ENCODE data around the gene RPS4Y1.
"Not testable (repeated sequence)": the region's sequence is repeated elsewhere in the genome, so short reads cannot be mapped to it uniquely, and the experiment has no call there.

RPS4Y1 gene

GRCh38 chrY:2841471-2841893 is at the start of gene RPS4Y1:
TSS of gene RPS4Y1 (plus strand) at chrY:2841602. CDS start at chrY:2841625, 23 bp downstream.
- no peak for DNase-seq

DNA sequence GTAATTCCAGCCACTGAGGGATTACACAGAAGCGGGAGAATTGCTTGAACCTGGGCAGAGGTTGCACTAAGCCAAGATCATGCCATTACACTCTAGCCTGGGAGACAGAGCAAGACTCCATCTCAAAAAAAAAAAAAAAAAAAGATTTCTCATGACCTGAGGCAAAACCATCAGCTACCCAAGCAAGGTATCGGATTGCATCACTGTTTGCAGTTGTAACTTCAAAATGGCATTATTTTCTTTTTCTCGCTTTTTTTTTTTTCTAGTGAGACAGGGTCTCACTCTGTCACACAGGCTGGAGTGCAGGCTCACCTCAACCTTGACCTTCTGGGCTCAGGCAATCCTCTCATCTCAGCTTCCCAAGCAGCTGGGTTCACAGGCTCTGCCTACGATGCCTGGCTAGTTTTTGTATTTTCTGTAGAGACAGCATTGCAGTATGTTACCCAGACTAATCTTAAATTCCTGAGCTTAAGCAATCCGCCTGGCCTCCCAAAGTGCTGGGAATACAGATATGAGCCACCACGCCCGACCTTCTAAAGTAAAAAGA is 44.4 kb upstream of the RPS4Y1 start:
- no peak for DNase-seq

- DNase-seq: no peak
These were observed 43.4 kb upstream of the RPS4Y1 start for GRCh38 chrY:2797991-2798390.

DNA sequence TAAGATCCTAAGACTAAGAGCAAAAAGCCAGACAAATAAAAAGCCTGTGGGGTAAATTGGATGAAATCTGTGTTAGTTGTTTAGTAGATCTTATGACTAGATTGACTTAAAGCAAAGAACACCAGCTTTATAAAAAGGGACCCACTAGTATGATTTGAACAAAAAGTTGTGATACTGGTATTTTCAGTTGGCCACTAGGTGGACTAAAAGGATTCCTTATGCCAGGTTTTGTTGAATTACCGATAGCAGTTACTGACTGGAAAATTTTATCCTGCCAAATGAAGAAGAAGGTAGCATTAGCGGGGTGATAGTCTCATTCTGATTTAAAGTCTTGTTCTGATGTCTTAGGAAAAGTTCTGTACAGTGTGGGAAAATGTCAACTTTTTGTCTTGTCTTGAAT is 41.2 kb upstream of the RPS4Y1 start:
- DNase-seq: no peak

DNA sequence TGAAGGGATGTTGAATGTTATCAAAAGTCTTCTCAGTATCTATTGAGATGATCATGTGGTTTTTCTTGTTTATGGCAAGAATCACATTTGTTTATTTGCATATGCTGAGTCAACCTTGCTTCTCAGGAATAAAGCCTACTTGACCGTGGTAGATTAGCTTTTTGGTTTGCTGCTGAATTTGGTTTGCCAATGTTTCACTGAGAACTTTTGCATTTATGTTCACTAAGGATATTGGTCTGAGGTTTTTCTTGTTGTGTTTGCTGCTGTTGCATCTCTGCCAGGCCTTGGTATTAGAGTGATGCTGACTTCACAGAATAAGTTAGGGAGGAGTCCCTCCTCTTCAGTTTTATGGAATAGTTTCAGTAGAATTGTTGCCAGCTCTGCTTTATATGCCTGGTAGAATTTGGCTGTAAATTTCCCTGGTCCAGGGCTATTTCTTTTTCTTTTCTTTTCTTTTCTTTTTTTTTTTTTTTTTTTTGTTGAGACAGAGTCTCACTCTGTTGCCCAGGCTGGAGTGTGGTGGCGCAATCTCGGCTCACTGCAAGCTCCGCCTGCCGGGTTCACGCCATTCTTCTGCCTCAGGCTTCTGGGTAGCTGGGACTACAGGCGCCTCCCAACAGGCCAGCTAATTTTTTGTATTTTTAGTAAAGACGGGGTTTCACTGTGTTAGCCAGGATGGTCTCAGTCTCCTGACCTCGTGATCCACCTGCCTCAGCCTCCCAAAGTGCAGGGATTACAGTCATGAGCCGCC is 24.1 kb upstream of the RPS4Y1 start:
- not testable (repeated sequence) for DNase-seq

DNA sequence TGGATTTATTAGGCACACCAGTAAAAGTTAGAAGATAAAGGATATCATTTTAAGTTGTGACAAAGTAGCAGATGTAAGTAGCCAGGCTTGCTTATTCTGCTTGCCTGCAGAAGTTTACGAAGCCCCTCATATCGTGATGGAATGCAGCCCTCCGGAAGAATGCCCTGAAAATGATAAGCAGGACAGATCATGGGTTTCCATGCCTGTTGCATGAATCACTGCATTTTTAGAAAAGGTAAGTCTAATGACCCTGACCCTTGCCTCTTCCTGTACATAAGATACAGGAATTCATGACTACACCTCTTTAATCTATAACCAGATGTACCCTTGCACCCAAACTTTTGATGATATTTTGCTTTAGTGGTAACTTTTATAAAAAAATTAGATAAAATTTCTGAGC is 16.9 kb upstream of the RPS4Y1 start:
- no peak for DNase-seq

GRCh38 chrY:2828497-2828896 is 12.9 kb upstream of the RPS4Y1 start:
- no peak for DNase-seq

DNA sequence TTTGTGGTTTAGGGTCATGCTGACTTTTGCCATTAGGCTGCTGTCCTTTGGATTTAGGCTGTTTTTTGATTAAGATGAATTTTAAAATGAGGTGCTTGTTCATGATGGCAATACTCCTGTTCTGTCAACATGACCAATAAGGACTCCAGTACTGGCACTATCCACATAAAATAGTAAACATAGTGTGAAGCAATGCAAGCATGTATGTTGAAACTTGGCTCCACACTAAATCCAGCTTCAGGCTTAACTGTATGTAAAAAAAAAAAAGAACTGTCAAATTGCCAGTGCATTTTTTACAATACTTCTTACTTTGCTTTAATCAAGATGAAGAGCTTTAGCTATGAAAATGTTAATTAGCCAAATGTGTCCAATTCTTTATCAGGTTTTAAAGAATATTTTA is 6.2 kb upstream of the RPS4Y1 start:
- DNase-seq: no peak

- no peak for DNase-seq
These were observed 4.3 kb upstream of the RPS4Y1 start for GRCh38 chrY:2837078-2837477.

- no peak for DNase-seq
These were observed 3.5 kb upstream of the RPS4Y1 start for GRCh38 chrY:2837932-2838331.

DNA sequence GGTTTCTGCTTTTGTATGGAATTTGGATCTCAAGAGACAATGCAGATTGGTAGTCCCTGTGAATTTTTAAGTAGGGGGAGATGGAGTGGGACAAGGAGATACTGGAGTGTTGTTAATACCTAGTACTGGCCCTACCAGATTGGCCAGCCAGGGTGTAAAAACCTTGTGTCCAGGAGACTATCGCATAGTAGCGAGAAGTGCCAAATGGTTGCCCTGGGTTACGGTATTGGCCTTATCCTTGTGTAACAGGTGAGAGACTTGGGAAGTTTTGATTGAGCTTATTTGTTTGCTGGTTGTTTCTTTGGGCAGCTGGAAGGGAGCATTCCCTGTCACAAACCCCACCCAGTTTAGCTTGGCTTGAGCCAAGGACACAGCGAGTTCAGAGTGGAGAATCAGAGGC is 5.4 kb downstream of the RPS4Y1 start:
- DNase-seq: no peak

- DNase-seq: no peak
These were observed 7.0 kb downstream of the RPS4Y1 start for GRCh38 chrY:2848384-2848783.

- no peak for DNase-seq
These were observed 8.0 kb downstream of the RPS4Y1 start for GRCh38 chrY:2849368-2849767.

- no peak for DNase-seq
These were observed 12.9 kb downstream of the RPS4Y1 start for GRCh38 chrY:2854145-2854774.

DNA sequence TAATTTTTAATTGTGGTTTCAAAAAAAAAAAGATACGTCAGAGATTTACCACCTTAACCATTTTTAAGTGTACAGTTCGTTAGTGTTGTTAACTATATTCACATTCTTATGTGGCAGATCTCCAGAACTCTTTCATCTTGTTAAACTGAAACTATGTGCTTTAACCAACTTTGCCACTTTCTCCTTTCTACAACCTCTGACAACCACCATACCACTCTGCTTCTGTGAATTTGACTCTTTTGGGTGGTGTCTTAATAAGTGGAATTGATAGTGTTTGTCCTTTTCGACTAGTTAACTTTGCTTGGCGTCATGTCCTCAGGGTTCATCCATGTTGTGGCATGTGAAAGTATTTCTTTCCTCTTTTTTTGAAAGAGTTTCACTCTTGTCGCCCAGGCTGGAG is 15.7 kb downstream of the RPS4Y1 start:
- DNase-seq: no peak

- DNase-seq: no peak
These were observed 16.3 kb downstream of the RPS4Y1 start for GRCh38 chrY:2857686-2858085.

- no peak for DNase-seq
These were observed 18.4 kb downstream of the RPS4Y1 start for GRCh38 chrY:2859782-2860181.

DNA sequence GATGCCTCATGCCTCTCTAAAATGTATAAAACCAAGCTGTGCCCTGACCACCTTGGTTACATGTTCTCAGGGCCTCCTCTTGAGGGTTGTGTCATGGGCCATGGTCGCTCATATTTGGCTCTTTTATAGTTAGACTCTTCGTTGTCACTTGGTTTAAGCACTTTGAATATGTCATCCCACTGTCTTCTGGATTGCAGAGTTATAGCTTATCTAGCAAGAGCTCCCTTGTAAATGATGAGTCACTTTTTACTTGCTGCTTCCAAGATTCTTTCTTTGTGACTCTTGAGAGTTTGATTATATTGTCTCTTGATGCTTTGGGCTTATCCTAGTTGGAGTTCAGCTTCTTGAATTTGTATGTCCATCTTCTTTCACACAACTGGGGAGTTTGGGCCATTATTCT is 19.1 kb downstream of the RPS4Y1 start:
- DNase-seq: no peak

DNA sequence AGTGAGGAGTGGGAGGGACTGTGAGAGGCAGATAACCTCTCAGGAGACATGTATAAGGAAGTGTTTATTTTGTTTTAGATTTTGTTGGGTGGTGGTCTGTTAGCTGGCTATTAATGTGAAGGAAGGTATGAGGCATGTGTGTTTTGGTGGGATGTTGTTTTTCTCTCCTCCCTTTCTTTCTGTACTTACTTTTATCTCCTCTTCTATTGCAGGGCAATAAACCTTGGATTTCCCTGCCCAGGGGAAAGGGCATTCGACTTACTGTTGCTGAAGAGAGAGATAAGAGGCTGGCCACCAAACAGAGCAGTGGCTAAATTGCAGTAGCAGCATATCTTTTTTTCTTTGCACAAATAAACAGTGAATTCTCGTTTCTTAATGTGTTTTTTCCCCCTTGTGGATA is 25.2 kb downstream of the RPS4Y1 start:
- no peak for DNase-seq

GRCh38 chrY:2867469-2867868 is 26.1 kb downstream of the RPS4Y1 start:
- DNase-seq: no peak

DNA sequence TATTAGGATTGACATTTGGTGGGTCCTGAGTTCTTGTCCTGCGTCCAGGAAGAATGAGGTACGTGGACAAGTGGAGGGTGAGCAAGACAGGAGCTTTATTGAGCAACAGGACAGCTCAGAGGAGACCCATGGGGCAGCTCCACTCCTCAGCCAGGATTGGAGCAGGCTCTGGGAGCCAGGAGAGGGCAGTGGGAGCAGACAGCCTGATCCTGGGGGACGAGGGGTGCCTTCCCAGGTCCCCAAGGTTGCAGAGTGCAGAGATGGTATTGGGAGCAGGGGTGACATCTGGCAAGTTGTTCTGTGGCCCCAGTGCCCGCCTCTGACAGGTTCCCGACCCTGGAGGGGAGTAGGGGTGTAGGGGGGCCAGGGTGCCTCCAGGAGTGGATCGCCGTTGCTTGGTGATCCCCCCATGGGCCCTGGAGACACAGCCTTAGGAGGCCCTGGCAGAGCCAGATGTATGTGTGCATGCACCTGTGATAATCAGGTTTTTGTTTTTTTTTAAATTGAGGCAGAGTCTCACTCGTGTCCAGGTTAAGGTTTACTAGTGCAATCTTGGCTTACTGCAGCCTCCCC is 26.7 kb downstream of the RPS4Y1 start:
- DNase-seq: no peak

GRCh38 chrY:2872234-2872633 is 30.8 kb downstream of the RPS4Y1 start:
- not testable (repeated sequence) for DNase-seq

- DNase-seq: no peak
These were observed 32.8 kb downstream of the RPS4Y1 start for GRCh38 chrY:2874211-2874610.

DNA sequence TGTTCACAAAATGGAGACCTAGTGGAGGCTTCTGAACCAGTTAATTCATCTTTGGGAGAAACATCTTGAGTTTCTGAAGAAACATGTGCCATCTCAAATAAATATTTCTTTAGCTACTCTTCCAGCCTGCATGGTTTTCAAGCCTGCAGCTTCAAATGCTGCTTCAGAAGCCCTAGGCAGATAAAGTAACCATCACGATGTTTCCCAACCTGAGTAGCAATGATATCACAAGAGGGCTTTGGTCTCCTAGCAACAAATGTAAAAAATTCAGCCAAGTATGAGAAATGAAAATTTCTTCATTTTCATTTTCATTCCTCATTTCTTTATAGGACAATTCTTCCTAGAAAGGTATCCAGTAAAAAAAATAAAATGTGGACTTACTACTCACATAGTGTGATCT is 42.2 kb downstream of the RPS4Y1 start:
- no peak for DNase-seq

All from activated T-cell treated with anti-CD3 and anti-CD28 coated beads, Interleukin-2, amount 50 U/mL, for 1 hour (primary cell).